H1 (cell line): ENCODE measurements around the gene HUWE1. TPM values are rescaled to one million over a fixed set of nuclear protein-coding genes. Genes with fewer than 3 reads are reported as not detected.

Experiments used
- CHD7 ChIP-seq: fragments of 300-600 bp; sonication (generic); IDR thresholded peaks from 2 replicates; pipeline ENCODE4 v1.7.1; 2012; ENCODE audit warnings: low read length, moderate library complexity, mild to moderate bottlenecking, inconsistent platforms; ENCODE audit not compliant: insufficient replicate concordance
- RFX5 ChIP-seq: IDR thresholded peaks from 2 replicates; pipeline ENCODE4 v1.6.1; 2011; ENCODE audit warnings: low read depth, low read length, improper control_type of control experiment, borderline replicate concordance
- polyA plus RNA-seq, 7 experiments: library from polyadenylated mRNA; depleted of rRNA in 3 of 7; stranded (reverse) in 5 of 7; unstranded in 2 of 7; fragments of >200 nt in 5 of 7; fragments of 200-250 nt in 2 of 7; gene quantifications; 1 replicate in 5 of 7; 2 replicates in 1 of 7; 4 replicates in 1 of 7; pipeline versions ENCODE4 v1.2.1 to v1.2.3, GENCODE V29; 2011 to 2013; ENCODE audit warnings: missing spikeins in 2 of 7, mixed read lengths in 2 of 7
- total RNA-seq: library from RNA; stranded (reverse); fragmentation: NEBNext Ultra II Directional; extraction: Animal tissue kit (Norgen Biotek cat#: 25700); gene quantifications from 2 replicates; pipeline ENCODE4 v1.2.1, GENCODE V29; 2021
- TF ChIP-seq, protein P1 (sequence below): IDR thresholded peaks from 2 replicates; pipeline ENCODE4 v1.6.1; 2012; ENCODE audit warnings: inconsistent platforms

Gene HUWE1
- total and polyA plus RNA-seq, 2 of the 8 experiments (the other 6 are each of a cell fraction or from before 2014, with no cell fraction given), result 114 to 252 TPM

GRCh38 chrX:53538781-53539180, 147.7 kb downstream of the HUWE1 start (continued):
- TF ChIP-seq CHD7 (no peak), RFX5 (no peak)
- TF ChIP-seq, protein P1, sequence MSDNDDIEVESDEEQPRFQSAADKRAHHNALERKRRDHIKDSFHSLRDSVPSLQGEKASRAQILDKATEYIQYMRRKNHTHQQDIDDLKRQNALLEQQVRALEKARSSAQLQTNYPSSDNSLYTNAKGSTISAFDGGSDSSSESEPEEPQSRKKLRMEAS, result no peak
